ENCODE data around the gene CDH10.
A peak's percentile ranks its signal among the peaks of the same experiment; 100 is the strongest.

DNA sequence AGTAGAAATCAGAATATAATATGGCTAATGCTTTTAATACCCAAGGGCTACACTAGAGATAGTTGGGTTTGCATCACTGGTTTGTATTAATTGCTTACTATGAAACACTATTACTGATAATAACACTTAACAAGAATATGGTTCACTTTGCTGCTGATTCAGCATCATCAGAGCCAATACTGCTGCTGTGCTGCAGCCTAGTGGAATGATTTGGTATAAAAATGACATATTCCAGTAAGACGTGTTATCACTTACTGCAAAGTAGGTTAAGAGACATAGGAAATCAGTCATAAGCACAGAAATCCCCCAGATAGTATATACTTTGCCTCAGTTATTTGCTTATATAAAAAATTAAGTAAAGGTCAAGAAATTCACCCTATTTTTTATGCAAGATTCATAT is 2.8 kb downstream of the CDH10 start:
- TF ChIP-seq, protein P1, sequence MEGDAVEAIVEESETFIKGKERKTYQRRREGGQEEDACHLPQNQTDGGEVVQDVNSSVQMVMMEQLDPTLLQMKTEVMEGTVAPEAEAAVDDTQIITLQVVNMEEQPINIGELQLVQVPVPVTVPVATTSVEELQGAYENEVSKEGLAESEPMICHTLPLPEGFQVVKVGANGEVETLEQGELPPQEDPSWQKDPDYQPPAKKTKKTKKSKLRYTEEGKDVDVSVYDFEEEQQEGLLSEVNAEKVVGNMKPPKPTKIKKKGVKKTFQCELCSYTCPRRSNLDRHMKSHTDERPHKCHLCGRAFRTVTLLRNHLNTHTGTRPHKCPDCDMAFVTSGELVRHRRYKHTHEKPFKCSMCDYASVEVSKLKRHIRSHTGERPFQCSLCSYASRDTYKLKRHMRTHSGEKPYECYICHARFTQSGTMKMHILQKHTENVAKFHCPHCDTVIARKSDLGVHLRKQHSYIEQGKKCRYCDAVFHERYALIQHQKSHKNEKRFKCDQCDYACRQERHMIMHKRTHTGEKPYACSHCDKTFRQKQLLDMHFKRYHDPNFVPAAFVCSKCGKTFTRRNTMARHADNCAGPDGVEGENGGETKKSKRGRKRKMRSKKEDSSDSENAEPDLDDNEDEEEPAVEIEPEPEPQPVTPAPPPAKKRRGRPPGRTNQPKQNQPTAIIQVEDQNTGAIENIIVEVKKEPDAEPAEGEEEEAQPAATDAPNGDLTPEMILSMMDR (IDR thresholded peaks at IDR 0.05; ENCODE audit: insufficient read depth, low read length) = peak; percentile 50
- TF ChIP-seq, protein P2, sequence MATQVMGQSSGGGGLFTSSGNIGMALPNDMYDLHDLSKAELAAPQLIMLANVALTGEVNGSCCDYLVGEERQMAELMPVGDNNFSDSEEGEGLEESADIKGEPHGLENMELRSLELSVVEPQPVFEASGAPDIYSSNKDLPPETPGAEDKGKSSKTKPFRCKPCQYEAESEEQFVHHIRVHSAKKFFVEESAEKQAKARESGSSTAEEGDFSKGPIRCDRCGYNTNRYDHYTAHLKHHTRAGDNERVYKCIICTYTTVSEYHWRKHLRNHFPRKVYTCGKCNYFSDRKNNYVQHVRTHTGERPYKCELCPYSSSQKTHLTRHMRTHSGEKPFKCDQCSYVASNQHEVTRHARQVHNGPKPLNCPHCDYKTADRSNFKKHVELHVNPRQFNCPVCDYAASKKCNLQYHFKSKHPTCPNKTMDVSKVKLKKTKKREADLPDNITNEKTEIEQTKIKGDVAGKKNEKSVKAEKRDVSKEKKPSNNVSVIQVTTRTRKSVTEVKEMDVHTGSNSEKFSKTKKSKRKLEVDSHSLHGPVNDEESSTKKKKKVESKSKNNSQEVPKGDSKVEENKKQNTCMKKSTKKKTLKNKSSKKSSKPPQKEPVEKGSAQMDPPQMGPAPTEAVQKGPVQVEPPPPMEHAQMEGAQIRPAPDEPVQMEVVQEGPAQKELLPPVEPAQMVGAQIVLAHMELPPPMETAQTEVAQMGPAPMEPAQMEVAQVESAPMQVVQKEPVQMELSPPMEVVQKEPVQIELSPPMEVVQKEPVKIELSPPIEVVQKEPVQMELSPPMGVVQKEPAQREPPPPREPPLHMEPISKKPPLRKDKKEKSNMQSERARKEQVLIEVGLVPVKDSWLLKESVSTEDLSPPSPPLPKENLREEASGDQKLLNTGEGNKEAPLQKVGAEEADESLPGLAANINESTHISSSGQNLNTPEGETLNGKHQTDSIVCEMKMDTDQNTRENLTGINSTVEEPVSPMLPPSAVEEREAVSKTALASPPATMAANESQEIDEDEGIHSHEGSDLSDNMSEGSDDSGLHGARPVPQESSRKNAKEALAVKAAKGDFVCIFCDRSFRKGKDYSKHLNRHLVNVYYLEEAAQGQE (IDR thresholded peaks at IDR 0.05; ENCODE audit: insufficient replicate concordance, low read depth) = no peak

All from HL-60 (cell line).